HL-60 (cell line): ENCODE results near the gene FARS2.

Experiments
- DNase-seq, 2 experiments: peaks; one replicate each; pipeline ENCODE4 v3.0.0-alpha.2; 2010 to 2020; ENCODE audit warnings: low read depth in 1 of 2, low spot score in 1 of 2
- H3K27ac ChIP-seq: fragments of 250-450 bp; sonication (Bioruptor Pico); replicated peaks from 2 replicates; pipeline ENCODE4 v1.5.1; 2020; ENCODE audit warnings: mild to moderate bottlenecking, moderate library complexity
- H3K27me3 ChIP-seq: fragments of 250-450 bp; sonication (Bioruptor Pico); 2 replicates; pipeline ENCODE4 v1.5.1; 2021; ENCODE audit warnings: mild to moderate bottlenecking, moderate library complexity; ENCODE audit not compliant: insufficient read depth, poor library complexity, severe bottlenecking
- H3K4me3 ChIP-seq: replicated peaks from 2 replicates; pipeline ENCODE4 v1.5.1; 2011; ENCODE audit warnings: mild to moderate bottlenecking, control low read depth, low read length; ENCODE audit not compliant: insufficient read depth
- CTCF ChIP-seq: IDR thresholded peaks from one replicate; pipeline ENCODE4 v1.5.1; 2011; ENCODE audit warnings: low read length, control low read depth, inconsistent platforms; ENCODE audit not compliant: insufficient read depth
- GABPA ChIP-seq: IDR thresholded peaks from 2 replicates; pipeline ENCODE4 v1.6.1; 2012; ENCODE audit warnings: low read depth
- POLR2AphosphoS5 ChIP-seq: IDR thresholded peaks from 2 replicates; pipeline ENCODE4 v1.6.1; 2012; ENCODE audit warnings: low read depth
- REST ChIP-seq: IDR thresholded peaks from 2 replicates; pipeline ENCODE4 v1.6.1; 2012; ENCODE audit warnings: low read depth; ENCODE audit not compliant: insufficient replicate concordance
- SPI1 ChIP-seq: IDR thresholded peaks from 2 replicates; pipeline ENCODE4 v1.6.1; 2012; ENCODE audit warnings: low read depth, mild to moderate bottlenecking, borderline replicate concordance

The FARS2 gene

GRCh38 chr6:5713519-5713918 lies 452.2 kb downstream of the FARS2 start:
- no peak for TF ChIP-seq REST
- TF ChIP-seq SPI1: no peak
- no peak for TF ChIP-seq CTCF
- TF ChIP-seq GABPA: no peak
- no peak for TF ChIP-seq POLR2AphosphoS5
- Histone ChIP-seq H3K4me3 (no peak overlapping the region), H3K27ac (no peak overlapping the region), H3K27me3 (no peaks in the 10 kb centered on the region)
- DNase-seq: no peak

GRCh38 chr6:5718231-5718947 lies 457.1 kb downstream of the FARS2 start:
- DNase-seq: peak in 1 of 2 experiments; percentile 48
- Histone ChIP-seq H3K4me3 (no peak overlapping the region), H3K27ac (peak overlapping the region; percentile 38; the same call in 1 of the 2 replicates), H3K27me3 (no peaks in the 10 kb centered on the region)
- TF ChIP-seq GABPA: no peak
- peak; percentile 23; the same call in 1 of the 2 replicates for TF ChIP-seq SPI1
- TF ChIP-seq REST: no peak
- no peak for TF ChIP-seq CTCF
- no peak for TF ChIP-seq POLR2AphosphoS5

GRCh38 chr6:5723841-5724691 lies 462.8 kb downstream of the FARS2 start:
- peak; percentile 41 to 53 for DNase-seq
- peak overlapping the region; percentile 75 for H3K27ac ChIP-seq
- no peak overlapping the region for H3K4me3 ChIP-seq
- no peaks in the 10 kb centered on the region for H3K27me3 ChIP-seq
- TF ChIP-seq GABPA (no peak), REST (no peak), POLR2AphosphoS5 (0 out of 2 replicates have a peak, but pooled peaks have one; percentile 22), CTCF (no peak), SPI1 (peak; percentile 87)
